Fibroblast of lung (primary cell): ENCODE data around the gene MISP3. TPM values are rescaled to one million over a fixed set of nuclear protein-coding genes. Genes with fewer than 3 reads are reported as not detected.
A peak's percentile ranks its signal among the peaks of the same experiment; 100 is the strongest.
"Not testable (repeated sequence)": the region's sequence is repeated elsewhere in the genome, so short reads cannot be mapped to it uniquely, and the experiment has no call there.

Experiments
- DNase-seq, 2 donors: peaks; one replicate each; pipeline versions ENCODE4 v3.0.0 to v3.0.0-alpha.2; 2010; ENCODE audit warnings: low read depth in 2 of 2
- H2AFZ ChIP-seq: 2 replicates; pipeline ENCODE4 v1.5.1; 2012; ENCODE audit warnings: low read length, control low read depth, inconsistent platforms
- H3K27ac ChIP-seq: 2 replicates; pipeline ENCODE4 v1.5.1; 2011; ENCODE audit warnings: low read length, control low read depth; ENCODE audit not compliant: insufficient read depth
- H3K27me3 ChIP-seq: 2 replicates; pipeline ENCODE4 v1.5.1; 2011; ENCODE audit warnings: mild to moderate bottlenecking, low read length; ENCODE audit not compliant: control insufficient read depth, insufficient read depth
- H3K36me3 ChIP-seq: 2 replicates; pipeline ENCODE4 v1.5.1; 2011; ENCODE audit warnings: low read length; ENCODE audit not compliant: control insufficient read depth, insufficient read depth
- H3K4me1 ChIP-seq: 2 replicates; pipeline ENCODE4 v1.5.1; 2011; ENCODE audit warnings: low read length; ENCODE audit not compliant: control insufficient read depth, insufficient read depth; ENCODE audit errors: extremely low read depth
- H3K4me2 ChIP-seq: 2 replicates; pipeline ENCODE4 v1.5.1; 2011; ENCODE audit warnings: low read length, control low read depth; ENCODE audit not compliant: insufficient read depth; ENCODE audit errors: extremely low read depth
- H3K4me3 ChIP-seq, 4 experiments: fragments of 200-600 bp in 1 of 4; sonication (generic) in 1 of 4; replicated peaks in 1 of 4; 2 replicates each; pipeline ENCODE4 v1.5.1; 2011 to 2016; ENCODE audit warnings: low read length in 4 of 4, low read depth in 3 of 4, mild to moderate bottlenecking in 3 of 4, control low read depth in 2 of 4, inconsistent platforms in 1 of 4, mixed read lengths in 1 of 4; ENCODE audit not compliant: insufficient read depth in 1 of 4; ENCODE audit errors: control extremely low read depth in 1 of 4
- H3K79me2 ChIP-seq: 2 replicates; pipeline ENCODE4 v1.5.1; 2012; ENCODE audit warnings: mild to moderate bottlenecking, low read length, inconsistent platforms; ENCODE audit not compliant: control insufficient read depth, insufficient read depth
- H3K9ac ChIP-seq: 2 replicates; pipeline ENCODE4 v1.5.1; 2011; ENCODE audit warnings: mild to moderate bottlenecking, low read length, control low read depth; ENCODE audit not compliant: insufficient read depth
- H3K9me3 ChIP-seq: 2 replicates; pipeline ENCODE4 v1.5.1; 2012; ENCODE audit warnings: low read depth, low read length; ENCODE audit not compliant: control insufficient read depth, insufficient read depth
- H4K20me1 ChIP-seq: 2 replicates; pipeline ENCODE4 v1.5.1; 2011; ENCODE audit warnings: low read length; ENCODE audit not compliant: control insufficient read depth, insufficient read depth; ENCODE audit errors: extremely low read depth
- CTCF ChIP-seq, 2 donors: IDR thresholded peaks in 1 of 2; conservative IDR thresholded peaks in 1 of 2; 1 replicate in 1 of 2; 2 replicates in 1 of 2; pipeline ENCODE4 v1.5.1; 2011 to 2012; ENCODE audit warnings: low read length in 2 of 2, control low read depth in 1 of 2, inconsistent platforms in 1 of 2, low read depth in 1 of 2, mild to moderate bottlenecking in 1 of 2
- EZH2 ChIP-seq: IDR thresholded peaks from 2 replicates; pipeline ENCODE4 v1.5.1; 2012; ENCODE audit warnings: low read length, control low read depth, mild to moderate bottlenecking; ENCODE audit errors: missing control alignments
- polyA plus RNA-seq, 2 donors: library from polyadenylated mRNA; depleted of rRNA in 1 of 2; stranded (reverse) in 1 of 2; unstranded in 1 of 2; fragments of >200 nt; gene quantifications; 2 replicates each; pipeline ENCODE4 v1.2.1, GENCODE V29; 2011 to 2012; ENCODE audit warnings: missing spikeins in 1 of 2
- total RNA-seq: library from RNA; depleted of rRNA; stranded (reverse); fragments of >200 nt; gene quantifications from 2 replicates; pipeline ENCODE4 v1.2.1, GENCODE V29; 2014

The MISP3 gene
- total and polyA plus RNA-seq, 2 donors (not counting 1 experiment from before 2014, with no cell fraction given) = 0.33 to 0.83 TPM

- not testable (repeated sequence) for H3K27ac ChIP-seq, H2AFZ ChIP-seq, H3K4me2 ChIP-seq, H3K27me3 ChIP-seq, H4K20me1 ChIP-seq, H3K9me3 ChIP-seq, H3K36me3 ChIP-seq, H3K4me1 ChIP-seq, H3K79me2 ChIP-seq, H3K9ac ChIP-seq, H3K4me3 ChIP-seq
- DNase-seq = peak in 1 of 2 donors; percentile 8
- peak in 1 of 2 donors; percentile 12 for TF ChIP-seq CTCF (conservative IDR thresholded peaks at IDR 0.05 in 1 of 2, IDR thresholded peaks at IDR 0.05 in 1 of 2; ENCODE audit: low read depth in 1 of 2, low read length in 2 of 2)
Observed at GRCh38 chr19:14035159-14035558, 37.4 kb upstream of the MISP3 start.

GRCh38 chr19:14035706-14036105 lies 36.9 kb upstream of the MISP3 start:
- no peaks in the 10 kb centered on the region for H3K4me1 ChIP-seq
- DNase-seq = peak in 1 of 2 donors; percentile 60
- TF ChIP-seq CTCF (conservative IDR thresholded peaks at IDR 0.05 in 1 of 2, IDR thresholded peaks at IDR 0.05 in 1 of 2; ENCODE audit: low read depth in 1 of 2, low read length in 2 of 2) (no peak), EZH2 (no peak)
- H3K36me3 ChIP-seq = no peaks in the 10 kb centered on the region
- H2AFZ ChIP-seq = no peak overlapping the region
- no peaks in the 10 kb centered on the region for H4K20me1 ChIP-seq
- no peaks in the 10 kb centered on the region for H3K27me3 ChIP-seq
- no peak overlapping the region for H3K9ac ChIP-seq
- no peak overlapping the region for H3K27ac ChIP-seq
- no peaks in the 10 kb centered on the region for H3K9me3 ChIP-seq
- no peak overlapping the region for H3K4me3 ChIP-seq
- H3K79me2 ChIP-seq = no peaks in the 10 kb centered on the region
- H3K4me2 ChIP-seq = no peak overlapping the region

DNA sequence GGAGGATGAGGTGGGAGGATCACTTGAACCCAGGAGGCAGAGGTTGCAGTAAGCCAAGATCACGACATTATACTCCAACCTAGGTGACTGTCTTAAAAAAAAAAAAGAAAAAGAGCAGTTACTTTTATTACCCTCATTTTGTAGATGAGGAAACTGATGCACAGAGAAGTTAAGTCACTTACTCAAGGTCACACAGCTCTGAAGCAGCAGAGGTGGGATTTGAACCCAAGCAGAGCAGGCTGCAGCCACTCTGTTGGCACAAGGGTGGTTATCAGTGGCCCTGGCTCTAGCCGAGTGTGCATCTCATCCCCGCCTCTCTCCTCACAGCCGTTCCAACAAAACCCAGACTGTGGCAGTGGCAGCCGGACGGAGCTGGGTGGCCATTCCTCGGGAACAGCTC lies 33.4 kb upstream of the MISP3 start:
- H3K4me2 ChIP-seq = no peak overlapping the region
- TF ChIP-seq EZH2 = no peak
- no peak for TF ChIP-seq CTCF (conservative IDR thresholded peaks at IDR 0.05 in 1 of 2, IDR thresholded peaks at IDR 0.05 in 1 of 2; ENCODE audit: low read depth in 1 of 2, low read length in 2 of 2)
- no peaks in the 10 kb centered on the region for H3K36me3 ChIP-seq
- DNase-seq = no peak
- no peaks in the 10 kb centered on the region for H3K4me1 ChIP-seq
- no peaks in the 10 kb centered on the region for H4K20me1 ChIP-seq
- no peaks in the 10 kb centered on the region for H3K9me3 ChIP-seq
- no peak overlapping the region for H3K27ac ChIP-seq
- H3K9ac ChIP-seq = no peak overlapping the region
- no peak overlapping the region for H2AFZ ChIP-seq
- H3K4me3 ChIP-seq = no peak overlapping the region
- no peaks in the 10 kb centered on the region for H3K79me2 ChIP-seq
- H3K27me3 ChIP-seq = no peaks in the 10 kb centered on the region
